ENCODE data around the gene ADCY9. TPM values are rescaled to one million over a fixed set of nuclear protein-coding genes. Genes with fewer than 3 reads are reported as not detected.

ADCY9 gene
- total RNA-seq, 1 donor from 2014 or later = 31.9 TPM

DNA sequence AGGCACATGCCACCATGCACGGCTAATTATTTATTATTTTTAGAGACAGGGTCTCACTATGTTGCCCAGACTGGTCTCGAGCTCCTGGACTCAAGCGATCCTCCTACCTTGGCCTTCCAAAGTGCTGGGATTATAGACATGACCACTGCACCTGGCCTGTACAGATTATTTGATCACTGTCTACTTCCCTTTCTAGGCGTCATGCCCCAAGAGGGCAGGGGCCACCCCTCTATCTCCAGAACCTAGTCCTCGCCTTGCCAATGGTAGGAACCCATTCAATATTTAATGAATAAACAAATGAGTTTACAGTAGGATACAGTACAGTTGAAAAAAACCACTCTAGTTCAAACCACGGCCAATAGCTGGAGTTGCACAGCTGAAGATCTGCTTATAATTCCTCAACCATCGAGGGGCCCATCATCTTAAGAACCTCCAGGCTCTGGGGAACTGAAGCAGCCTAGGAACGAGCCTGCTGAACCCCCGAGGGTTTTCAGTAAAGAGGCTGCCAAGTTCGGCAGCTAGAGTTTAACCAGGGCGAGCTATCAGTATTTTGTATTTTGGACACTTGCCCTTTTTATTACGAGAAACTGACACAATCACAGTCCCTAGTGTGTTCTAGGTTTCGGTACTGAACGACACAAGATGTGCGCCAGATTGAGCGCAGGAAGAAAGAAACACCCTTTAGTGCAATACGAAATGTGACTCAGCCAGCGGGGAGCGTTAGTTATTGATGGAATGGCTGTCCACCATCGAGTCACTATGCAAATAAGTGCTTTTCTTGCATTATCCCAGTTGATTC lies 14.6 kb downstream of the ADCY9 start:
- Mint-ChIP-seq H3K4me1 (ENCODE audit: low read depth) (peaks cover 20% of the 10 kb centered on the region), H3K9me3 (ENCODE audit: low read depth) (no peaks in the 10 kb centered on the region), H3K27me3 (ENCODE audit: low read depth) (no peaks in the 10 kb centered on the region), H3K4me3 (ENCODE audit: unreplicated experiment) (no peak overlapping the region), H3K36me3 (ENCODE audit: low read depth) (peaks cover 1% of the 10 kb centered on the region), H3K27ac (ENCODE audit: unreplicated experiment) (no peak overlapping the region)
- DNase-seq (ENCODE audit: low spot score) = no peak
- no peak for TF ChIP-seq CTCF (IDR thresholded peaks at IDR 0.05)

- Mint-ChIP-seq H3K4me3 (ENCODE audit: unreplicated experiment) (no peak overlapping the region), H3K36me3 (ENCODE audit: low read depth) (peaks cover 1% of the 10 kb centered on the region), H3K27ac (ENCODE audit: unreplicated experiment) (peak overlapping the region; percentile 80), H3K27me3 (ENCODE audit: low read depth) (no peaks in the 10 kb centered on the region), H3K9me3 (ENCODE audit: low read depth) (no peaks in the 10 kb centered on the region), H3K4me1 (ENCODE audit: low read depth) (peaks cover 35% of the 10 kb centered on the region)
- no peak for TF ChIP-seq CTCF (IDR thresholded peaks at IDR 0.05)
- DNase-seq (ENCODE audit: low spot score) = no peak
Observed at GRCh38 chr16:4098501-4098900, 17.7 kb downstream of the ADCY9 start.

DNA sequence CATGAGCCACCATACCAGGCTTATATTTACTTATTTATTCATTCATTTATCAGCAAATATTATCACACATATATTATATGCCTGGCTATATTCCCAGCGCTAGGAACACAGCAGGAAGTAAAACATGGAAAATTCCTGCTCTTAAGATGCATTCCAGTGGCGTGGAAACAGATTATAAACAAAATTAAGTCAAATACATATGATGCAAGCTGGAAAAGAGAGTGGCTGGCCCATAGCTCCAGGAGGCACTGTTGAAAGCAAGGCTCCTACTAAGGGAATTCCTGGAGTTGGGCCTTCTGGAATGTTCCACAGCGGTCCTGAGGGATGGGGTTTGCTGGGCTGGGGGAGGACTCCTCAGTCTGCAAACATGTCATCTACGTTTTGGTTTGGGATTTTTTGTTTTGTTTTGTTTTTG lies 18.4 kb downstream of the ADCY9 start:
- peaks cover 1% of the 10 kb centered on the region for H3K36me3 Mint-ChIP-seq (ENCODE audit: low read depth)
- TF ChIP-seq CTCF (IDR thresholded peaks at IDR 0.05) = peak; percentile 12
- DNase-seq (ENCODE audit: low spot score) = no peak
- H3K4me1 Mint-ChIP-seq (ENCODE audit: low read depth) = peaks cover 41% of the 10 kb centered on the region
- H3K9me3 Mint-ChIP-seq (ENCODE audit: low read depth) = no peaks in the 10 kb centered on the region
- no peak overlapping the region for H3K4me3 Mint-ChIP-seq (ENCODE audit: unreplicated experiment)
- H3K27ac Mint-ChIP-seq (ENCODE audit: unreplicated experiment) = peak overlapping the region; percentile 80
- H3K27me3 Mint-ChIP-seq (ENCODE audit: low read depth) = no peaks in the 10 kb centered on the region

GRCh38 chr16:4096509-4096908 lies 19.7 kb downstream of the ADCY9 start:
- Mint-ChIP-seq H3K27me3 (ENCODE audit: low read depth) (no peaks in the 10 kb centered on the region), H3K36me3 (ENCODE audit: low read depth) (no peaks in the 10 kb centered on the region), H3K9me3 (ENCODE audit: low read depth) (no peaks in the 10 kb centered on the region), H3K4me1 (ENCODE audit: low read depth) (peaks cover 54% of the 10 kb centered on the region), H3K27ac (ENCODE audit: unreplicated experiment) (no peak overlapping the region), H3K4me3 (ENCODE audit: unreplicated experiment) (no peak overlapping the region)
- no peak for TF ChIP-seq CTCF (IDR thresholded peaks at IDR 0.05)
- DNase-seq (ENCODE audit: low spot score) = no peak

DNA sequence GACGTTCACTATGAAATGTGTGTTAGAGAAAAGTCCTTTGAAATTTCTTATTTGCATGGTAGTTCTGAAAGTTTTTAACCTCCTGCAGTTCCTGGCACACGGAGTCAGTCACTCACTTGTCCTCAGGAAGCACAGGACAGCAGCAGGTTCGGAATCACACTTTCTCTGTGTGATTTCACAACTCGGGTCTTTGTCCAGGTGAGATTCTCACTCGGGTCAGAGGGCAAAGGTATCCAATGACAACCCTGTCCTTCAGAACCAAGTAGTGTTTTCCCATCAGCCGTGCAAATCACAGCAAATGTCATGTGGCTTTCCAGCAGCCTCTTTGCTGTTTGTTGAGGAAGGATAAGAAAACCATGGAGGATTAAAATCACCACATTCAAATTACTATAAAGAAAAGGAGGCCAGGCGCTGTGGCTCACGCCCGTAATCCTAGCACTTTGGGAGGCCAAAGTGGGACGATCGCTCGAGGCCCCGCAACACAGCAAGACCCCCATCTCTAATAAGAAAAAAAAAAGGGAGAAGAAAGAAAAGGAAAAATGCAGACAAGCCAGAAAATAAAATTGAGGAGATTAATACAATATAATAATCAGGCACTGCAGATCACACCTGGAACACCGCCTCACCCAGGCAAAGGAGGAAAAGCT lies 22.0 kb downstream of the ADCY9 start:
- H3K4me3 Mint-ChIP-seq (ENCODE audit: unreplicated experiment) = peak overlapping the region; percentile 15
- peaks cover 73% of the 10 kb centered on the region for H3K4me1 Mint-ChIP-seq (ENCODE audit: low read depth)
- H3K27me3 Mint-ChIP-seq (ENCODE audit: low read depth) = no peaks in the 10 kb centered on the region
- H3K27ac Mint-ChIP-seq (ENCODE audit: unreplicated experiment) = peak overlapping the region; percentile 82
- no peaks in the 10 kb centered on the region for H3K9me3 Mint-ChIP-seq (ENCODE audit: low read depth)
- H3K36me3 Mint-ChIP-seq (ENCODE audit: low read depth) = no peaks in the 10 kb centered on the region
- TF ChIP-seq CTCF (IDR thresholded peaks at IDR 0.05) = no peak
- DNase-seq (ENCODE audit: low spot score) = no peak
